Fibroblast of lung (primary cell): ENCODE results near the gene PARP2. TPM values are rescaled to one million over a fixed set of nuclear protein-coding genes. Genes with fewer than 3 reads are reported as not detected.

Experiments
- DNase-seq, 2 donors: peaks; one replicate each; pipeline versions ENCODE4 v3.0.0 to v3.0.0-alpha.2; 2010; ENCODE audit warnings: low read depth in 2 of 2
- H2AFZ ChIP-seq: 2 replicates; pipeline ENCODE4 v1.5.1; 2012; ENCODE audit warnings: low read length, control low read depth, inconsistent platforms
- H3K27ac ChIP-seq: 2 replicates; pipeline ENCODE4 v1.5.1; 2011; ENCODE audit warnings: low read length, control low read depth; ENCODE audit not compliant: insufficient read depth
- H3K27me3 ChIP-seq: 2 replicates; pipeline ENCODE4 v1.5.1; 2011; ENCODE audit warnings: mild to moderate bottlenecking, low read length; ENCODE audit not compliant: control insufficient read depth, insufficient read depth
- H3K36me3 ChIP-seq: 2 replicates; pipeline ENCODE4 v1.5.1; 2011; ENCODE audit warnings: low read length; ENCODE audit not compliant: control insufficient read depth, insufficient read depth
- H3K4me1 ChIP-seq: 2 replicates; pipeline ENCODE4 v1.5.1; 2011; ENCODE audit warnings: low read length; ENCODE audit not compliant: control insufficient read depth, insufficient read depth; ENCODE audit errors: extremely low read depth
- H3K4me2 ChIP-seq: 2 replicates; pipeline ENCODE4 v1.5.1; 2011; ENCODE audit warnings: low read length, control low read depth; ENCODE audit not compliant: insufficient read depth; ENCODE audit errors: extremely low read depth
- H3K4me3 ChIP-seq, 4 experiments: fragments of 200-600 bp in 1 of 4; sonication (generic) in 1 of 4; replicated peaks in 1 of 4; 2 replicates each; pipeline ENCODE4 v1.5.1; 2011 to 2016; ENCODE audit warnings: low read length in 4 of 4, low read depth in 3 of 4, mild to moderate bottlenecking in 3 of 4, control low read depth in 2 of 4, inconsistent platforms in 1 of 4, mixed read lengths in 1 of 4; ENCODE audit not compliant: insufficient read depth in 1 of 4; ENCODE audit errors: control extremely low read depth in 1 of 4
- H3K79me2 ChIP-seq: 2 replicates; pipeline ENCODE4 v1.5.1; 2012; ENCODE audit warnings: mild to moderate bottlenecking, low read length, inconsistent platforms; ENCODE audit not compliant: control insufficient read depth, insufficient read depth
- H3K9ac ChIP-seq: 2 replicates; pipeline ENCODE4 v1.5.1; 2011; ENCODE audit warnings: mild to moderate bottlenecking, low read length, control low read depth; ENCODE audit not compliant: insufficient read depth
- H3K9me3 ChIP-seq: 2 replicates; pipeline ENCODE4 v1.5.1; 2012; ENCODE audit warnings: low read depth, low read length; ENCODE audit not compliant: control insufficient read depth, insufficient read depth
- H4K20me1 ChIP-seq: 2 replicates; pipeline ENCODE4 v1.5.1; 2011; ENCODE audit warnings: low read length; ENCODE audit not compliant: control insufficient read depth, insufficient read depth; ENCODE audit errors: extremely low read depth
- EZH2 ChIP-seq: IDR thresholded peaks from 2 replicates; pipeline ENCODE4 v1.5.1; 2012; ENCODE audit warnings: low read length, control low read depth, mild to moderate bottlenecking; ENCODE audit errors: missing control alignments
- polyA plus RNA-seq, 2 donors: library from polyadenylated mRNA; depleted of rRNA in 1 of 2; stranded (reverse) in 1 of 2; unstranded in 1 of 2; fragments of >200 nt; gene quantifications; 2 replicates each; pipeline ENCODE4 v1.2.1, GENCODE V29; 2011 to 2012; ENCODE audit warnings: missing spikeins in 1 of 2
- total RNA-seq: library from RNA; depleted of rRNA; stranded (reverse); fragments of >200 nt; gene quantifications from 2 replicates; pipeline ENCODE4 v1.2.1, GENCODE V29; 2014
- TF ChIP-seq, protein P1 (sequence below), 2 donors: IDR thresholded peaks in 1 of 2; conservative IDR thresholded peaks in 1 of 2; 1 replicate in 1 of 2; 2 replicates in 1 of 2; pipeline ENCODE4 v1.5.1; 2011 to 2012; ENCODE audit warnings: low read length in 2 of 2, control low read depth in 1 of 2, inconsistent platforms in 1 of 2, low read depth in 1 of 2, mild to moderate bottlenecking in 1 of 2

The PARP2 gene
- total and polyA plus RNA-seq, 2 donors (not counting 1 experiment from before 2014, with no cell fraction given) = 6.6 to 16.9 TPM

DNA sequence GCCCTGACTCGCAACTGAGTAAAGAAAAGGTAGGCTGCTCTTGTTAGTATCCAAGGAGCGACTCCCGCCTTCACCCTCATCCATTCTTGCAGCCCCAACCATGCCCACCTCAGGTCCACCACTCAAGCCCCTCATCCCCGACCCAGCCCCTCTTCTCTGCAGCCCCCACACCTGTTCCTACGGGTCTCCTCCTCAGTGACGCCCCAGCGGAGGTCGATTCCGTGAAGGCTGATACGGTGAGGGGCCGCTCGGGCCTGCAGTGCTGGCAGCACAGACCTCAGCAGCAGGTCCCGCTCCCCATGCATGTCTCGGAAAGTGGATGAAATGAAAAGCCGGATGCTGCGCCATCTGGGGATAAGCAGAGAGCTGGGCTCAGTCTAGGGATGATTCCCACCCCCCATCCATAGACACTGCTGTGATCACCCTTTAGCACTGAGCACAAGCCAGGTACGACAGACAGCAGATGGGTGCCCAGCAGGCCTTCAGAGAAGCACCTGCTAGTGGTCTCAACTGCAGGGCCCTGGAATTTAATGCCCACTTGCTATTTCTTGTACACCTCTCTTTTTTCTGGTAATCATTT is 42.9 kb downstream of the PARP2 start:
- Histone ChIP-seq H3K4me1 (no peaks in the 10 kb centered on the region), H3K9ac (no peak overlapping the region), H3K4me3 (no peak overlapping the region), H3K36me3 (peaks cover 25% of the 10 kb centered on the region), H4K20me1 (no peaks in the 10 kb centered on the region), H3K4me2 (no peak overlapping the region), H3K9me3 (no peaks in the 10 kb centered on the region), H3K79me2 (no peaks in the 10 kb centered on the region), H3K27me3 (no peaks in the 10 kb centered on the region), H2AFZ (no peak overlapping the region), H3K27ac (no peak overlapping the region)
- DNase-seq = no peak
- no peak for TF ChIP-seq EZH2
- TF ChIP-seq, protein P1, sequence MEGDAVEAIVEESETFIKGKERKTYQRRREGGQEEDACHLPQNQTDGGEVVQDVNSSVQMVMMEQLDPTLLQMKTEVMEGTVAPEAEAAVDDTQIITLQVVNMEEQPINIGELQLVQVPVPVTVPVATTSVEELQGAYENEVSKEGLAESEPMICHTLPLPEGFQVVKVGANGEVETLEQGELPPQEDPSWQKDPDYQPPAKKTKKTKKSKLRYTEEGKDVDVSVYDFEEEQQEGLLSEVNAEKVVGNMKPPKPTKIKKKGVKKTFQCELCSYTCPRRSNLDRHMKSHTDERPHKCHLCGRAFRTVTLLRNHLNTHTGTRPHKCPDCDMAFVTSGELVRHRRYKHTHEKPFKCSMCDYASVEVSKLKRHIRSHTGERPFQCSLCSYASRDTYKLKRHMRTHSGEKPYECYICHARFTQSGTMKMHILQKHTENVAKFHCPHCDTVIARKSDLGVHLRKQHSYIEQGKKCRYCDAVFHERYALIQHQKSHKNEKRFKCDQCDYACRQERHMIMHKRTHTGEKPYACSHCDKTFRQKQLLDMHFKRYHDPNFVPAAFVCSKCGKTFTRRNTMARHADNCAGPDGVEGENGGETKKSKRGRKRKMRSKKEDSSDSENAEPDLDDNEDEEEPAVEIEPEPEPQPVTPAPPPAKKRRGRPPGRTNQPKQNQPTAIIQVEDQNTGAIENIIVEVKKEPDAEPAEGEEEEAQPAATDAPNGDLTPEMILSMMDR (conservative IDR thresholded peaks at IDR 0.05 in 1 of 2, IDR thresholded peaks at IDR 0.05 in 1 of 2; ENCODE audit: low read depth in 1 of 2, low read length in 2 of 2) = no peak

DNA sequence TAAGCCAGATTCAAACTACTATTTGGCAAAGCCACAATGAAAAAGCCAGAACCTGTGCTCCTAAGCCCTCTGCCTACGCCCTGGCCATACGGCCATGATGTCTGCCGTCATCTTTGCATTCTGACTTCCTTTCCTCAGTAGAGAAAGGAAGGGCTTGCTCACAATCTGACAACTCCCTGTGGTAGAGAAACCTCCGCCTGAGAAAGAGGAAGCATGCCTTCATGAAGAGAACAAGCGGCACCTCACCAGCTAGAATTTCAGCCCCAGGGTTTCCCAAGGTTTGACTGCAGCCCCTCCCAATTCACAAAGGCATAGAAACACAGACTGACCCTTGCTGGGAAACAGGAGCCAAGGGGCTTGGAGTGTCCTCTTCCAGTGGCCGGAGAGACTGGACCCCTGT is 44.1 kb downstream of the PARP2 start:
- no peak for DNase-seq
- no peak overlapping the region for H3K4me3 ChIP-seq
- TF ChIP-seq, protein P1 (conservative IDR thresholded peaks at IDR 0.05 in 1 of 2, IDR thresholded peaks at IDR 0.05 in 1 of 2; ENCODE audit: low read depth in 1 of 2, low read length in 2 of 2) = no peak
- no peak for TF ChIP-seq EZH2
- no peaks in the 10 kb centered on the region for H3K4me1 ChIP-seq
- H3K9me3 ChIP-seq = no peaks in the 10 kb centered on the region
- no peak overlapping the region for H2AFZ ChIP-seq
- H3K79me2 ChIP-seq = no peaks in the 10 kb centered on the region
- no peak overlapping the region for H3K4me2 ChIP-seq
- no peak overlapping the region for H3K9ac ChIP-seq
- no peaks in the 10 kb centered on the region for H4K20me1 ChIP-seq
- peaks cover 26% of the 10 kb centered on the region for H3K36me3 ChIP-seq
- H3K27ac ChIP-seq = no peak overlapping the region
- H3K27me3 ChIP-seq = no peaks in the 10 kb centered on the region

DNA sequence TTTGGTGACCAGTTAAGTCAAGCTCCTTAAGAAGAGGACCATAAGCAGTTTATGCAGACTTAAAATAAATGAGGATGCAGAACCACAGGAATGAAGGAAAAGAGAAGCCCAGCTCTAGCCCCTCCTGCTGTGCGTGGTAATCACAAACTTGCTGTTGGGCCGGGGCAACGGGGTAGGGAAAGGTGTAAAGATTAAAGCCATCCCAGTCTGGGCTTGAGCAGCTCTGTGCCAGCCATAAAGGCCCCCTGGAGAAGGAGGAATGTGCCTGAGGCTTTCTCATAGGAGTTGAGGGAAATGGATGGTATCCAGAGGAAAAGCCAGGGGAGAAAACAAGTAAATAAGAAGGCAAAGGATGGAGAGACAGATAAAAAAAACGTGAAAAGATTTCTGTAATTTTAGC is 44.7 kb downstream of the PARP2 start:
- Histone ChIP-seq H2AFZ (no peak overlapping the region), H3K9me3 (no peaks in the 10 kb centered on the region), H3K36me3 (peaks cover 26% of the 10 kb centered on the region), H4K20me1 (no peaks in the 10 kb centered on the region), H3K79me2 (no peaks in the 10 kb centered on the region), H3K9ac (no peak overlapping the region), H3K27me3 (no peaks in the 10 kb centered on the region), H3K27ac (no peak overlapping the region), H3K4me1 (no peaks in the 10 kb centered on the region), H3K4me3 (no peak overlapping the region), H3K4me2 (no peak overlapping the region)
- no peak for DNase-seq
- TF ChIP-seq, protein P1 (conservative IDR thresholded peaks at IDR 0.05 in 1 of 2, IDR thresholded peaks at IDR 0.05 in 1 of 2; ENCODE audit: low read depth in 1 of 2, low read length in 2 of 2) = no peak
- TF ChIP-seq EZH2 = no peak
